Type B pancreatic cell (in vitro differentiated cells): Measurements from ENCODE around the gene OR8G1. TPM values are rescaled to one million over a fixed set of nuclear protein-coding genes. Genes with fewer than 3 reads are reported as not detected.

Experiments used
- DNase-seq: peaks from one replicate; pipeline ENCODE4 v3.0.0; 2021; ENCODE audit warnings: mixed read lengths; ENCODE audit not compliant: unreplicated experiment; ENCODE audit errors: extremely low spot score
- H3K27ac Mint-ChIP-seq: 2 replicates; pipeline ENCODE4 v1.8.0; 2021; ENCODE audit warnings: mild to moderate bottlenecking, mixed read lengths
- H3K27me3 Mint-ChIP-seq: 2 replicates; pipeline ENCODE4 v1.8.0; 2021; ENCODE audit warnings: mixed read lengths
- H3K36me3 Mint-ChIP-seq: 2 replicates; pipeline ENCODE4 v1.8.0; 2021; ENCODE audit warnings: mixed read lengths
- H3K4me1 Mint-ChIP-seq: one replicate; pipeline ENCODE4 v1.8.0; 2021; ENCODE audit warnings: mixed read lengths; ENCODE audit not compliant: unreplicated experiment
- H3K4me3 Mint-ChIP-seq: 2 replicates; pipeline ENCODE4 v1.8.0; 2021; ENCODE audit warnings: mild to moderate bottlenecking, mixed read lengths
- H3K9me3 Mint-ChIP-seq: 2 replicates; pipeline ENCODE4 v1.8.0; 2021; ENCODE audit warnings: mixed read lengths
- CTCF ChIP-seq: fragments of 200-600 bp; sonication (generic); conservative IDR thresholded peaks from 2 replicates; pipeline ENCODE4 v1.5.0; 2021; ENCODE audit warnings: antibody characterized with exemption, mild to moderate bottlenecking
- long read RNA-seq: library from polyadenylated mRNA; unstranded; transcript quantifications from one replicate; pipeline ENCODE4 v2.0.0, GENCODE V29; 2020
- total RNA-seq: library from RNA; stranded (reverse); gene quantifications from 2 replicates; pipeline ENCODE4 v1.2.1, GENCODE V29; 2021; ENCODE audit warnings: low replicate concordance

Gene OR8G1
- total RNA-seq: not detected in 2 replicates
- long read RNA-seq: 0 reads

- TF ChIP-seq CTCF: no peak
- Mint-ChIP-seq H3K9me3 (no peaks in the 10 kb centered on the region), H3K4me3 (no peak within 1 kb of the TSS), H3K4me1 (no peaks in the 10 kb centered on the region), H3K27ac (peak within 1 kb of the TSS; percentile 43), H3K27me3 (no peaks in the 10 kb centered on the region), H3K36me3 (no peaks in the 10 kb centered on the region)
- no peak for DNase-seq
Measured at GRCh38 chr11:124240621-124241397, at the start of gene OR8G1. Gene OR8G1, plus strand, starts transcription at chr11:124241095. Its CDS starts 8,581 bp downstream, at chr11:124249676.

GRCh38 chr11:124193221-124194010 lies 47.5 kb upstream of the OR8G1 start:
- Mint-ChIP-seq H3K4me1 (peaks cover 4% of the 10 kb centered on the region), H3K27me3 (no peaks in the 10 kb centered on the region), H3K4me3 (no peak overlapping the region), H3K36me3 (no peaks in the 10 kb centered on the region), H3K27ac (no peak overlapping the region), H3K9me3 (no peaks in the 10 kb centered on the region)
- DNase-seq: no peak
- TF ChIP-seq CTCF: no peak

GRCh38 chr11:124194293-124195188 lies 46.4 kb upstream of the OR8G1 start:
- TF ChIP-seq CTCF: no peak
- Mint-ChIP-seq H3K4me3 (no peak overlapping the region), H3K27me3 (no peaks in the 10 kb centered on the region), H3K27ac (no peak overlapping the region), H3K9me3 (no peaks in the 10 kb centered on the region), H3K4me1 (peaks cover 4% of the 10 kb centered on the region), H3K36me3 (no peaks in the 10 kb centered on the region)
- DNase-seq: no peak

- TF ChIP-seq CTCF: peak; percentile 82
- Mint-ChIP-seq H3K4me1 (peaks cover 4% of the 10 kb centered on the region), H3K36me3 (no peaks in the 10 kb centered on the region), H3K9me3 (no peaks in the 10 kb centered on the region), H3K4me3 (no peak overlapping the region), H3K27me3 (no peaks in the 10 kb centered on the region), H3K27ac (no peak overlapping the region)
- no peak for DNase-seq
Measured at GRCh38 chr11:124195189-124195734, 45.6 kb upstream of the OR8G1 start.

- no peak overlapping the region for H3K4me3 Mint-ChIP-seq
- peak overlapping the region; percentile 8 for H3K27ac Mint-ChIP-seq
- no peak for DNase-seq
- H3K9me3 Mint-ChIP-seq: no peaks in the 10 kb centered on the region
- no peaks in the 10 kb centered on the region for H3K27me3 Mint-ChIP-seq
- no peaks in the 10 kb centered on the region for H3K36me3 Mint-ChIP-seq
- H3K4me1 Mint-ChIP-seq: no peaks in the 10 kb centered on the region
- TF ChIP-seq CTCF: no peak
Measured at GRCh38 chr11:124197999-124198398, 42.9 kb upstream of the OR8G1 start.
